ENCODE results near the gene SMCO3.
A peak's percentile ranks its signal among the peaks of the same experiment; 100 is the strongest.

Gene SMCO3

DNA sequence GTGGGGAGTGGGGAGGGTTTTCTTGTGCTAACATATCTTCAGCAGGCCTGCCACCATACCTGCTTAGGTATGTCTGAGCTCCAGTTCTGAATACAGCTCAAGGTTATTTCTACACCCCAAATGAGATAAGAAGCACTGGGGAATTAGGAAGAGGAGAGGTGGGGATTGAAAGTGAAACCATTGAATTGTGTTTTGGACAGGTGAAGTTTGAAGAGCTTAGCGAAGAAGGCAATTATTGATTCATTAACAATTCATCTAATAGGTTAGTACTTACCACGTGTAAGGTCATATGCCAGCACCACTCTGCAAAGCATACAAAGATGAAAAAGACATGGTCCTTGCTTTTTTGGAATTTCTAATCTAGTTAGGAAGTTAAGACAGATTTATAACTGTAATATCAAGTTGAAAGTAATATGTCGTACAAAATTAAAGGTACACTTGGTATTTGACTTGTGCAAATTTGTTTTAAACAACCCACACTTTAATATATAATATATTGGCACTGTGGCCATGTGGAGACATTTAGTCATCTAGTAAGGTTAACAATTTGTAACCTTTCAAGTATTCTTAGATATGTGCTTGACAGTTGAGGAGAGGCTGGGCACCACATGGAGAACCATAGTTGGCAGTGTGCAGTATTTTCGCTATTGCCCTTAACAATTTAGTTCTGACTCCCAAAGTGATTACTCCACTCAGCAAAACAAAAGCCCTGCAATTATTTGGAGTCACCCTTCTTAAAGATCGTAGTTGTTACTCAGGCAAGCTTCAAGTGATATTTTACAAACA is 3.6 kb downstream of the SMCO3 start:
- H3K4me3 ChIP-seq (ENCODE audit: low read depth, low read length) = no peak overlapping the region
- no peak for TF ChIP-seq CTCF (IDR thresholded peaks at IDR 0.05; ENCODE audit: low read depth, low read length)

DNA sequence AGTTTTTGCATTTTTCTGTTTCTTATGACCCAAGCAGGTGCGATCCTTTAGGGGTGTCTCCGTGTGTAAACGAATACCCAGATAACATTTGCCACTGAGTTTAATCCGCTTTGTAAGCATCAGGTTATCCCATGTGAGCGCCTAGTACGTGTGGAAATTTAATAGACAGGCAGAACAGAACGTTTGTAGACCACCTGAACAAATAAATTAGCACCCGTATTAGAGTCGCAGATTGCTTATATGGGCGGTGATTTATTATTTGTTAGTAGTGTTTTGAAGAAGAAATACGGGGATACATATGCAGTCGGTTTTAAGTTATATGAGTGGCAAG is 10.2 kb downstream of the SMCO3 start:
- peak overlapping the region; percentile 92 for H3K4me3 ChIP-seq (ENCODE audit: low read depth, low read length)
- no peak for TF ChIP-seq CTCF (IDR thresholded peaks at IDR 0.05; ENCODE audit: low read depth, low read length)

- H3K4me3 ChIP-seq (ENCODE audit: low read depth, low read length) = peak within 1 kb of the TSS; percentile 92
- no peak for TF ChIP-seq CTCF (IDR thresholded peaks at IDR 0.05; ENCODE audit: low read depth, low read length)
Measured at GRCh38 chr12:14803011-14803829, 10.8 kb downstream of the SMCO3 start, which contains the start of the genes C12orf60 and WBP11. C12orf60 (plus strand) TSS chr12:14803670; CDS start chr12:14822936, 19,266 bp downstream. WBP11 (minus strand) TSS chr12:14803478; CDS start chr12:14801383, 2,095 bp downstream.

GRCh38 chr12:14802721-14803010 is 11.3 kb downstream of the SMCO3 start:
- no peak for TF ChIP-seq CTCF (IDR thresholded peaks at IDR 0.05; ENCODE audit: low read depth, low read length)
- H3K4me3 ChIP-seq (ENCODE audit: low read depth, low read length) = peak overlapping the region; percentile 92

GRCh38 chr12:14802247-14802646 is 11.7 kb downstream of the SMCO3 start:
- TF ChIP-seq CTCF (IDR thresholded peaks at IDR 0.05; ENCODE audit: low read depth, low read length) = no peak
- peak overlapping the region; percentile 92 for H3K4me3 ChIP-seq (ENCODE audit: low read depth, low read length)

- no peak for TF ChIP-seq CTCF (IDR thresholded peaks at IDR 0.05; ENCODE audit: low read depth, low read length)
- no peak overlapping the region for H3K4me3 ChIP-seq (ENCODE audit: low read depth, low read length)
Measured at GRCh38 chr12:14795028-14795448, 18.9 kb downstream of the SMCO3 start.

GRCh38 chr12:14785568-14785967 is 28.4 kb downstream of the SMCO3 start:
- H3K4me3 ChIP-seq (ENCODE audit: low read depth, low read length) = no peak overlapping the region
- no peak for TF ChIP-seq CTCF (IDR thresholded peaks at IDR 0.05; ENCODE audit: low read depth, low read length)
